ENCODE data around the gene PCLAF. TPM values are rescaled to one million over a fixed set of nuclear protein-coding genes. Genes with fewer than 3 reads are reported as not detected.
"Not testable (repeated sequence)": the region's sequence is repeated elsewhere in the genome, so short reads cannot be mapped to it uniquely, and the experiment has no call there.

Gene PCLAF
- total and polyA plus RNA-seq, 2 donors (not counting 1 experiment from before 2014, with no cell fraction given): 0.42 to 0.92 TPM

DNA sequence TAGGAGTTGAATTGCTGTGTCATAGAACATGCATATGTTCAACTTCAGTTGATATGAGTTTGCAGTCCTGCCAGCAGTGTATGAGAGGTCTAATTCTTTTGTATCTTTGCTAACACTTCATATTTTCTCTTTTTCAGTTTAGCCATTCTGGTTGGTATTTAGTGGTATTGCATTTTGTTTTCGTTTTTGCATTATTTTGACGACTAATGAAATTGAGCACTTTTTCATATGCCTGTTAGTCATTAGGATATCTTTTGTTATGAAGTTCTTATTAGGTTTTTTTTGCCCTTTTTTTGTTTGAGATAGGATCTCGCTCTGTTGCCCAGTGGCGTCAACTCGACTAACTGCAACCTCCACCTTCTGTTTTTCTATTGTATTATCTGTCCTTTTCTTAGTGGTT lies 15.5 kb upstream of the PCLAF start:
- no peak overlapping the region for H3K9ac ChIP-seq (ENCODE audit: low read length)
- Mint-ChIP-seq H3K4me3 (no peak overlapping the region), H3K27ac (no peak overlapping the region), H3K27me3 (no peaks in the 10 kb centered on the region), H3K4me1 (no peaks in the 10 kb centered on the region), H3K9me3 (ENCODE audit: insufficient read depth) (no peaks in the 10 kb centered on the region)
- peaks cover 19 to 61% of the 10 kb centered on the region in 2 experiments for H3K36me3 ChIP-seq (replicated peaks in 1 of 2; ENCODE audit: control extremely low read depth in 1 of 2, control insufficient read depth in 1 of 2, extremely low read depth in 1 of 2, insufficient read depth in 2 of 2, low read length in 1 of 2)
- intact Hi-C loops (cut with micrococcal nuclease): no loop called here
- no peaks in the 10 kb centered on the region for H3K4me1 ChIP-seq (ENCODE audit: control insufficient read depth in 2 of 2, insufficient read depth in 2 of 2, low read length in 2 of 2)
- DNase-seq (no peak), ATAC-seq (ENCODE audit: low read depth) (no peak)
- H3K4me2 ChIP-seq (replicated peaks; ENCODE audit: low read depth, low read length, poor library complexity, severe bottlenecking): no peak overlapping the region
- no peaks in the 10 kb centered on the region for H4K20me1 ChIP-seq (ENCODE audit: control insufficient read depth, insufficient read depth, low read length, poor library complexity, severe bottlenecking)
- POLR2A ChIA-PET: no interaction called here
- no peak overlapping the region for H3K4me3 ChIP-seq (ENCODE audit: control extremely low read depth in 1 of 5, extremely low read depth in 1 of 5, insufficient read depth in 1 of 5, low read depth in 2 of 5, low read length in 4 of 5)
- WGBS (ENCODE audit: insufficient coverage): no CpG with 5 or more reads among the region's 5 CpGs
- H3K27me3 ChIP-seq (replicated peaks in 1 of 4; ENCODE audit: control extremely low read depth in 1 of 4, control insufficient read depth in 3 of 4, insufficient read depth in 4 of 4, low read length in 3 of 4): no peaks in the 10 kb centered on the region
- TF ChIP-seq CTCF (IDR thresholded peaks at IDR 0.05) (no peak), EZH2 (IDR thresholded peaks at IDR 0.05; ENCODE audit: borderline replicate concordance, insufficient read depth, low read depth, low read length, poor library complexity, severe bottlenecking) (no peak)
- no peaks in the 10 kb centered on the region for H3K9me3 ChIP-seq (ENCODE audit: control extremely low read depth in 1 of 3, control insufficient read depth in 2 of 3, insufficient read depth in 1 of 3, low read length in 2 of 3)
- CTCF ChIA-PET: no interaction called here
- H3K27ac ChIP-seq (ENCODE audit: low read length in 2 of 2): no peak overlapping the region
- H2AFZ ChIP-seq (ENCODE audit: insufficient read depth, low read depth, low read length, poor library complexity, severe bottlenecking): no peak overlapping the region
- no peaks in the 10 kb centered on the region for H3K79me2 ChIP-seq (ENCODE audit: control insufficient read depth, insufficient read depth, low read length)

GRCh38 chr15:64392471-64392870 lies 11.2 kb upstream of the PCLAF start:
- 100% methylated on average over 3 of the region's 3 CpGs for WGBS (ENCODE audit: insufficient coverage)
- POLR2A ChIA-PET; intact Hi-C loops (cut with micrococcal nuclease): not testable (repeated sequence)

More at GRCh38 chr15:64392471-64392870, 11.2 kb upstream of the PCLAF start:
- H3K9ac ChIP-seq (ENCODE audit: low read length); ATAC-seq (ENCODE audit: low read depth); H3K4me2 ChIP-seq (replicated peaks; ENCODE audit: low read depth, low read length, poor library complexity, severe bottlenecking); H3K27me3 ChIP-seq (replicated peaks in 1 of 4; ENCODE audit: control extremely low read depth in 1 of 4, control insufficient read depth in 3 of 4, insufficient read depth in 4 of 4, low read length in 3 of 4); H3K9me3 ChIP-seq (ENCODE audit: control extremely low read depth in 1 of 3, control insufficient read depth in 2 of 3, insufficient read depth in 1 of 3, low read length in 2 of 3); H3K27me3 Mint-ChIP-seq; H3K27ac ChIP-seq (ENCODE audit: low read length in 2 of 2); H4K20me1 ChIP-seq (ENCODE audit: control insufficient read depth, insufficient read depth, low read length, poor library complexity, severe bottlenecking); H2AFZ ChIP-seq (ENCODE audit: insufficient read depth, low read depth, low read length, poor library complexity, severe bottlenecking); H3K4me3 Mint-ChIP-seq; H3K4me3 ChIP-seq (ENCODE audit: control extremely low read depth in 1 of 5, extremely low read depth in 1 of 5, insufficient read depth in 1 of 5, low read depth in 2 of 5, low read length in 4 of 5); H3K9me3 Mint-ChIP-seq (ENCODE audit: insufficient read depth); DNase-seq; H3K27ac Mint-ChIP-seq; CTCF ChIA-PET: not testable (repeated sequence)
- Histone ChIP-seq H3K4me1 (ENCODE audit: control insufficient read depth in 2 of 2, insufficient read depth in 2 of 2, low read length in 2 of 2) (peaks cover 7 to 13% of the 10 kb centered on the region in 2 donors), H3K36me3 (replicated peaks in 1 of 2; ENCODE audit: control extremely low read depth in 1 of 2, control insufficient read depth in 1 of 2, extremely low read depth in 1 of 2, insufficient read depth in 2 of 2, low read length in 1 of 2) (peaks cover 7 to 33% of the 10 kb centered on the region in 2 experiments), H3K79me2 (ENCODE audit: control insufficient read depth, insufficient read depth, low read length) (peaks cover 16% of the 10 kb centered on the region)
- peaks cover 13% of the 10 kb centered on the region for H3K4me1 Mint-ChIP-seq

Measured in B cell (primary cell).